WTC11 (cell line): Measurements from ENCODE around the gene ENTPD1. TPM values are rescaled to one million over a fixed set of nuclear protein-coding genes. Genes with fewer than 3 reads are reported as not detected.

Experiments
- ATAC-seq: fragments of 200-7000 bp; cut with Tn5 transposase; 2 replicates; pipeline ENCODE4 v1.10.0; 2021; ENCODE audit warnings: mild to moderate bottlenecking, moderate library complexity
- CTCF ChIA-PET: fragments of 300-600 bp; sonication (Branson Sonifier 250); formaldehyde crosslinking; loops from one replicate; lab custom pipeline; 2021; ENCODE audit warnings: antibody characterized with exemption; lab: Charles Lee
- POLR2A ChIA-PET: fragments of 350-600 bp; sonication (Branson Sonifier 250); formaldehyde crosslinking; loops from one replicate; lab custom pipeline; 2021; ENCODE audit warnings: antibody characterized with exemption; lab: Charles Lee
- DNase-seq: peaks from one replicate; pipeline ENCODE4 v3.0.0; 2021; ENCODE audit warnings: low spot score
- H3K27ac Mint-ChIP-seq: 2 replicates; pipeline ENCODE4 v1.8.0; 2021; ENCODE audit warnings: mixed read lengths
- H3K27me3 Mint-ChIP-seq: 2 replicates; pipeline ENCODE4 v1.8.0; 2021; ENCODE audit warnings: low read depth, mild to moderate bottlenecking, moderate library complexity, mixed read lengths
- H3K36me3 Mint-ChIP-seq: 2 replicates; pipeline ENCODE4 v1.8.0; 2021; ENCODE audit warnings: mixed read lengths
- H3K4me1 Mint-ChIP-seq: 2 replicates; pipeline ENCODE4 v1.8.0; 2022; ENCODE audit warnings: mixed read lengths
- H3K4me3 Mint-ChIP-seq: 2 replicates; pipeline ENCODE4 v1.8.0; 2021; ENCODE audit warnings: mild to moderate bottlenecking, moderate library complexity, mixed read lengths
- H3K9me3 Mint-ChIP-seq: 2 replicates; pipeline ENCODE4 v1.8.0; 2021; ENCODE audit warnings: mixed read lengths
- ATF1 ChIP-seq: sonication (generic); formaldehyde crosslinking; IDR thresholded peaks from 2 replicates; pipeline ENCODE4 v1.8.1; 2023; ENCODE audit warnings: mild to moderate bottlenecking, moderate library complexity, missing genetic modification reagents
- EMX1 ChIP-seq: fragments of 250-450 bp; sonication (Bioruptor Pico); IDR thresholded peaks from 2 replicates; pipeline ENCODE4 v1.8.0; 2021; ENCODE audit warnings: mild to moderate bottlenecking
- FOXK1 ChIP-seq: sonication (generic); formaldehyde crosslinking; IDR thresholded peaks from 2 replicates; pipeline ENCODE4 v1.8.0; 2022; ENCODE audit warnings: mild to moderate bottlenecking, moderate library complexity, missing genetic modification reagents
- FOXP4 ChIP-seq: sonication (generic); formaldehyde crosslinking; IDR thresholded peaks from 2 replicates; pipeline ENCODE4 v1.8.0; 2022; ENCODE audit warnings: mild to moderate bottlenecking, missing genetic modification reagents
- IRF2 ChIP-seq: sonication (generic); formaldehyde crosslinking; IDR thresholded peaks from 2 replicates; pipeline ENCODE4 v1.8.0; 2022; ENCODE audit warnings: low read depth, missing genetic modification reagents, borderline replicate concordance
- MYBL2 ChIP-seq: sonication (generic); formaldehyde crosslinking; IDR thresholded peaks from 2 replicates; pipeline ENCODE4 v1.8.1; 2023; ENCODE audit warnings: mild to moderate bottlenecking, moderate library complexity, missing genetic modification reagents
- NFATC4 ChIP-seq: fragments of 250-450 bp; sonication (Bioruptor Pico); IDR thresholded peaks from 2 replicates; pipeline ENCODE4 v1.9.0; 2021; ENCODE audit warnings: mild to moderate bottlenecking
- SMAD4 ChIP-seq: sonication (generic); formaldehyde crosslinking; IDR thresholded peaks from 2 replicates; pipeline ENCODE4 v1.8.0; 2022; ENCODE audit warnings: mild to moderate bottlenecking, missing genetic modification reagents
- SOX15 ChIP-seq: fragments of 250-450 bp; sonication (Bioruptor Pico); IDR thresholded peaks from 2 replicates; pipeline ENCODE4 v1.9.0; 2021; ENCODE audit warnings: mild to moderate bottlenecking
- STAT6 ChIP-seq: sonication (generic); formaldehyde crosslinking; conservative IDR thresholded peaks from 2 replicates; pipeline ENCODE4 v1.8.1; 2023; ENCODE audit warnings: mild to moderate bottlenecking, low read depth, missing genetic modification reagents, moderate library complexity
- ZNF232 ChIP-seq: sonication (generic); formaldehyde crosslinking; IDR thresholded peaks from 2 replicates; pipeline ENCODE4 v1.8.0; 2022; ENCODE audit warnings: mild to moderate bottlenecking, missing genetic modification reagents
- ZNF671 ChIP-seq: fragments of 250-450 bp; sonication (Bioruptor Pico); IDR thresholded peaks from 2 replicates; pipeline ENCODE4 v1.8.0; 2021; ENCODE audit warnings: mild to moderate bottlenecking
- total RNA-seq: library from RNA; stranded (reverse); gene quantifications from 3 replicates; pipeline ENCODE4 v1.2.3, GENCODE V29; 2021
- TF ChIP-seq, protein P1 (sequence below): sonication (generic); formaldehyde crosslinking; IDR thresholded peaks from 2 replicates; pipeline ENCODE4 v1.8.1; 2022; ENCODE audit warnings: low read depth, mild to moderate bottlenecking, moderate library complexity, missing genetic modification reagents, borderline replicate concordance
- TF ChIP-seq, protein P2 (sequence below): sonication (generic); formaldehyde crosslinking; IDR thresholded peaks from 2 replicates; pipeline ENCODE4 v1.8.0; 2022; ENCODE audit warnings: mild to moderate bottlenecking, missing genetic modification reagents
- TF ChIP-seq, protein P3 (sequence below): sonication (generic); formaldehyde crosslinking; IDR thresholded peaks from 2 replicates; pipeline ENCODE4 v1.8.1; 2023; ENCODE audit warnings: mild to moderate bottlenecking, missing genetic modification reagents, borderline replicate concordance
- TF ChIP-seq, protein P4 (sequence below): fragments of 250-450 bp; sonication (Bioruptor Pico); IDR thresholded peaks from 2 replicates; pipeline ENCODE4 v1.8.0; 2021; ENCODE audit warnings: mild to moderate bottlenecking
- TF ChIP-seq, protein P5 (sequence below): fragments of 250-450 bp; sonication (Bioruptor Pico); IDR thresholded peaks from 2 replicates; pipeline ENCODE4 v1.9.0; 2021; ENCODE audit warnings: mild to moderate bottlenecking, borderline replicate concordance

The ENTPD1 gene
- total RNA-seq, 1 experiment from 2014 or later: 2.3 TPM

GRCh38 chr10:95792874-95793285 lies 36.9 kb downstream of the ENTPD1 start:
- H3K9me3 Mint-ChIP-seq: peaks cover 6% of the 10 kb centered on the region
- ATAC-seq: 0 out of 2 replicates have a peak, but pooled peaks have one; percentile 30
- TF ChIP-seq IRF2 (no peak), NFATC4 (no peak), SOX15 (no peak), ATF1 (CRISPR knock-in tag) (no peak), ZNF232 (CRISPR knock-in tag) (no peak), STAT6 (no peak), SMAD4 (CRISPR knock-in tag) (no peak), MYBL2 (CRISPR knock-in tag) (no peak), FOXK1 (no peak), FOXP4 (no peak), ZNF671 (CRISPR knock-in tag) (no peak), EMX1 (CRISPR knock-in tag) (no peak)
- TF ChIP-seq, protein P1, sequence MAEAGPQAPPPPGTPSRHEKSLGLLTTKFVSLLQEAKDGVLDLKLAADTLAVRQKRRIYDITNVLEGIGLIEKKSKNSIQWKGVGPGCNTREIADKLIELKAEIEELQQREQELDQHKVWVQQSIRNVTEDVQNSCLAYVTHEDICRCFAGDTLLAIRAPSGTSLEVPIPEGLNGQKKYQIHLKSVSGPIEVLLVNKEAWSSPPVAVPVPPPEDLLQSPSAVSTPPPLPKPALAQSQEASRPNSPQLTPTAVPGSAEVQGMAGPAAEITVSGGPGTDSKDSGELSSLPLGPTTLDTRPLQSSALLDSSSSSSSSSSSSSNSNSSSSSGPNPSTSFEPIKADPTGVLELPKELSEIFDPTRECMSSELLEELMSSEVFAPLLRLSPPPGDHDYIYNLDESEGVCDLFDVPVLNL: no peak
- TF ChIP-seq, protein P2, sequence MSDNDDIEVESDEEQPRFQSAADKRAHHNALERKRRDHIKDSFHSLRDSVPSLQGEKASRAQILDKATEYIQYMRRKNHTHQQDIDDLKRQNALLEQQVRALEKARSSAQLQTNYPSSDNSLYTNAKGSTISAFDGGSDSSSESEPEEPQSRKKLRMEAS: no peak
- TF ChIP-seq, protein P3, sequence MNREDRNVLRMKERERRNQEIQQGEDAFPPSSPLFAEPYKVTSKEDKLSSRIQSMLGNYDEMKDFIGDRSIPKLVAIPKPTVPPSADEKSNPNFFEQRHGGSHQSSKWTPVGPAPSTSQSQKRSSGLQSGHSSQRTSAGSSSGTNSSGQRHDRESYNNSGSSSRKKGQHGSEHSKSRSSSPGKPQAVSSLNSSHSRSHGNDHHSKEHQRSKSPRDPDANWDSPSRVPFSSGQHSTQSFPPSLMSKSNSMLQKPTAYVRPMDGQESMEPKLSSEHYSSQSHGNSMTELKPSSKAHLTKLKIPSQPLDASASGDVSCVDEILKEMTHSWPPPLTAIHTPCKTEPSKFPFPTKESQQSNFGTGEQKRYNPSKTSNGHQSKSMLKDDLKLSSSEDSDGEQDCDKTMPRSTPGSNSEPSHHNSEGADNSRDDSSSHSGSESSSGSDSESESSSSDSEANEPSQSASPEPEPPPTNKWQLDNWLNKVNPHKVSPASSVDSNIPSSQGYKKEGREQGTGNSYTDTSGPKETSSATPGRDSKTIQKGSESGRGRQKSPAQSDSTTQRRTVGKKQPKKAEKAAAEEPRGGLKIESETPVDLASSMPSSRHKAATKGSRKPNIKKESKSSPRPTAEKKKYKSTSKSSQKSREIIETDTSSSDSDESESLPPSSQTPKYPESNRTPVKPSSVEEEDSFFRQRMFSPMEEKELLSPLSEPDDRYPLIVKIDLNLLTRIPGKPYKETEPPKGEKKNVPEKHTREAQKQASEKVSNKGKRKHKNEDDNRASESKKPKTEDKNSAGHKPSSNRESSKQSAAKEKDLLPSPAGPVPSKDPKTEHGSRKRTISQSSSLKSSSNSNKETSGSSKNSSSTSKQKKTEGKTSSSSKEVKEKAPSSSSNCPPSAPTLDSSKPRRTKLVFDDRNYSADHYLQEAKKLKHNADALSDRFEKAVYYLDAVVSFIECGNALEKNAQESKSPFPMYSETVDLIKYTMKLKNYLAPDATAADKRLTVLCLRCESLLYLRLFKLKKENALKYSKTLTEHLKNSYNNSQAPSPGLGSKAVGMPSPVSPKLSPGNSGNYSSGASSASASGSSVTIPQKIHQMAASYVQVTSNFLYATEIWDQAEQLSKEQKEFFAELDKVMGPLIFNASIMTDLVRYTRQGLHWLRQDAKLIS: no peak
- TF ChIP-seq, protein P4, sequence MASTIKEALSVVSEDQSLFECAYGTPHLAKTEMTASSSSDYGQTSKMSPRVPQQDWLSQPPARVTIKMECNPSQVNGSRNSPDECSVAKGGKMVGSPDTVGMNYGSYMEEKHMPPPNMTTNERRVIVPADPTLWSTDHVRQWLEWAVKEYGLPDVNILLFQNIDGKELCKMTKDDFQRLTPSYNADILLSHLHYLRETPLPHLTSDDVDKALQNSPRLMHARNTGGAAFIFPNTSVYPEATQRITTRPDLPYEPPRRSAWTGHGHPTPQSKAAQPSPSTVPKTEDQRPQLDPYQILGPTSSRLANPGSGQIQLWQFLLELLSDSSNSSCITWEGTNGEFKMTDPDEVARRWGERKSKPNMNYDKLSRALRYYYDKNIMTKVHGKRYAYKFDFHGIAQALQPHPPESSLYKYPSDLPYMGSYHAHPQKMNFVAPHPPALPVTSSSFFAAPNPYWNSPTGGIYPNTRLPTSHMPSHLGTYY: no peak
- TF ChIP-seq, protein P5, sequence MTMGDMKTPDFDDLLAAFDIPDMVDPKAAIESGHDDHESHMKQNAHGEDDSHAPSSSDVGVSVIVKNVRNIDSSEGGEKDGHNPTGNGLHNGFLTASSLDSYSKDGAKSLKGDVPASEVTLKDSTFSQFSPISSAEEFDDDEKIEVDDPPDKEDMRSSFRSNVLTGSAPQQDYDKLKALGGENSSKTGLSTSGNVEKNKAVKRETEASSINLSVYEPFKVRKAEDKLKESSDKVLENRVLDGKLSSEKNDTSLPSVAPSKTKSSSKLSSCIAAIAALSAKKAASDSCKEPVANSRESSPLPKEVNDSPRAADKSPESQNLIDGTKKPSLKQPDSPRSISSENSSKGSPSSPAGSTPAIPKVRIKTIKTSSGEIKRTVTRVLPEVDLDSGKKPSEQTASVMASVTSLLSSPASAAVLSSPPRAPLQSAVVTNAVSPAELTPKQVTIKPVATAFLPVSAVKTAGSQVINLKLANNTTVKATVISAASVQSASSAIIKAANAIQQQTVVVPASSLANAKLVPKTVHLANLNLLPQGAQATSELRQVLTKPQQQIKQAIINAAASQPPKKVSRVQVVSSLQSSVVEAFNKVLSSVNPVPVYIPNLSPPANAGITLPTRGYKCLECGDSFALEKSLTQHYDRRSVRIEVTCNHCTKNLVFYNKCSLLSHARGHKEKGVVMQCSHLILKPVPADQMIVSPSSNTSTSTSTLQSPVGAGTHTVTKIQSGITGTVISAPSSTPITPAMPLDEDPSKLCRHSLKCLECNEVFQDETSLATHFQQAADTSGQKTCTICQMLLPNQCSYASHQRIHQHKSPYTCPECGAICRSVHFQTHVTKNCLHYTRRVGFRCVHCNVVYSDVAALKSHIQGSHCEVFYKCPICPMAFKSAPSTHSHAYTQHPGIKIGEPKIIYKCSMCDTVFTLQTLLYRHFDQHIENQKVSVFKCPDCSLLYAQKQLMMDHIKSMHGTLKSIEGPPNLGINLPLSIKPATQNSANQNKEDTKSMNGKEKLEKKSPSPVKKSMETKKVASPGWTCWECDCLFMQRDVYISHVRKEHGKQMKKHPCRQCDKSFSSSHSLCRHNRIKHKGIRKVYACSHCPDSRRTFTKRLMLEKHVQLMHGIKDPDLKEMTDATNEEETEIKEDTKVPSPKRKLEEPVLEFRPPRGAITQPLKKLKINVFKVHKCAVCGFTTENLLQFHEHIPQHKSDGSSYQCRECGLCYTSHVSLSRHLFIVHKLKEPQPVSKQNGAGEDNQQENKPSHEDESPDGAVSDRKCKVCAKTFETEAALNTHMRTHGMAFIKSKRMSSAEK (CRISPR knock-in tag): no peak
- peaks cover 4% of the 10 kb centered on the region; the same call in 1 of the 2 replicates for H3K27me3 Mint-ChIP-seq
- ChIA-PET CTCF (no interaction called here), POLR2A (interaction anchor here (1.0 kb wide), 1 partner anchor 25 kb away, joined by 3 read pairs; no protein-coding TSS in a partner anchor)
- no peaks in the 10 kb centered on the region for H3K36me3 Mint-ChIP-seq
- peaks cover 3% of the 10 kb centered on the region for H3K4me1 Mint-ChIP-seq
- H3K27ac Mint-ChIP-seq: no peak overlapping the region
- no peak for DNase-seq
- no peak overlapping the region for H3K4me3 Mint-ChIP-seq
